ENCODE results near the gene UBE2K.
"Not testable (repeated sequence)": the region's sequence is repeated elsewhere in the genome, so short reads cannot be mapped to it uniquely, and the experiment has no call there.

UBE2K gene

GRCh38 chr4:39731908-39732307 lies 34.0 kb downstream of the UBE2K start:
- DNase-seq = no peak

GRCh38 chr4:39732728-39733127 lies 34.8 kb downstream of the UBE2K start:
- no peak for DNase-seq

GRCh38 chr4:39739591-39739990 lies 41.7 kb downstream of the UBE2K start:
- not testable (repeated sequence) for DNase-seq

- DNase-seq = no peak
Observed at GRCh38 chr4:39741401-39741800, 43.5 kb downstream of the UBE2K start.

- DNase-seq = no peak
Observed at GRCh38 chr4:39745920-39746319, 48.0 kb downstream of the UBE2K start.

GRCh38 chr4:39750216-39750615 lies 52.3 kb downstream of the UBE2K start:
- no peak for DNase-seq

- no peak for DNase-seq
Observed at GRCh38 chr4:39754309-39754708, 56.4 kb downstream of the UBE2K start.

- DNase-seq = no peak
Observed at GRCh38 chr4:39756159-39756558, 58.2 kb downstream of the UBE2K start.

GRCh38 chr4:39758176-39758575 lies 60.2 kb downstream of the UBE2K start:
- DNase-seq = no peak

- no peak for DNase-seq
Observed at GRCh38 chr4:39759569-39759968, 61.6 kb downstream of the UBE2K start.

- DNase-seq = no peak
Observed at GRCh38 chr4:39761005-39761667, 63.2 kb downstream of the UBE2K start.

GRCh38 chr4:39763714-39764572 lies 66.0 kb downstream of the UBE2K start:
- DNase-seq = no peak

GRCh38 chr4:39770005-39770404 lies 72.1 kb downstream of the UBE2K start:
- no peak for DNase-seq

GRCh38 chr4:39770471-39770870 lies 72.5 kb downstream of the UBE2K start:
- DNase-seq = no peak

- DNase-seq = no peak
Observed at GRCh38 chr4:39770969-39771724, 73.2 kb downstream of the UBE2K start.

- DNase-seq = not testable (repeated sequence)
Observed at GRCh38 chr4:39781988-39782387, 84.1 kb downstream of the UBE2K start.

- no peak for DNase-seq
Observed at GRCh38 chr4:39785083-39785482, 87.1 kb downstream of the UBE2K start.

GRCh38 chr4:39786838-39787237 lies 88.9 kb downstream of the UBE2K start:
- no peak for DNase-seq

GRCh38 chr4:39792128-39792527 lies 94.2 kb downstream of the UBE2K start:
- DNase-seq = no peak

- DNase-seq = no peak
Observed at GRCh38 chr4:39792529-39792928, 94.6 kb downstream of the UBE2K start.

- DNase-seq = not testable (repeated sequence)
Observed at GRCh38 chr4:39792976-39793375, 95.0 kb downstream of the UBE2K start.

GRCh38 chr4:39802005-39802404 lies 104.1 kb downstream of the UBE2K start:
- DNase-seq = no peak

- no peak for DNase-seq
Observed at GRCh38 chr4:39808231-39808749, 110.4 kb downstream of the UBE2K start.

Data from NCI-H510A treated with DMSO at 0.1 percent for 48 hours (cell line).